Type B pancreatic cell (in vitro differentiated cells): ENCODE results near the gene RAB40C. TPM values are rescaled to one million over a fixed set of nuclear protein-coding genes. Genes with fewer than 3 reads are reported as not detected.
A peak's percentile ranks its signal among the peaks of the same experiment; 100 is the strongest.

Source experiments
- DNase-seq: peaks from one replicate; pipeline ENCODE4 v3.0.0; 2021; ENCODE audit warnings: mixed read lengths; ENCODE audit not compliant: unreplicated experiment; ENCODE audit errors: extremely low spot score
- H3K27ac Mint-ChIP-seq: 2 replicates; pipeline ENCODE4 v1.8.0; 2021; ENCODE audit warnings: mild to moderate bottlenecking, mixed read lengths
- H3K27me3 Mint-ChIP-seq: 2 replicates; pipeline ENCODE4 v1.8.0; 2021; ENCODE audit warnings: mixed read lengths
- H3K36me3 Mint-ChIP-seq: 2 replicates; pipeline ENCODE4 v1.8.0; 2021; ENCODE audit warnings: mixed read lengths
- H3K4me1 Mint-ChIP-seq: one replicate; pipeline ENCODE4 v1.8.0; 2021; ENCODE audit warnings: mixed read lengths; ENCODE audit not compliant: unreplicated experiment
- H3K4me3 Mint-ChIP-seq: 2 replicates; pipeline ENCODE4 v1.8.0; 2021; ENCODE audit warnings: mild to moderate bottlenecking, mixed read lengths
- H3K9me3 Mint-ChIP-seq: 2 replicates; pipeline ENCODE4 v1.8.0; 2021; ENCODE audit warnings: mixed read lengths
- CTCF ChIP-seq: fragments of 200-600 bp; sonication (generic); conservative IDR thresholded peaks from 2 replicates; pipeline ENCODE4 v1.5.0; 2021; ENCODE audit warnings: antibody characterized with exemption, mild to moderate bottlenecking
- total RNA-seq: library from RNA; stranded (reverse); gene quantifications from 2 replicates; pipeline ENCODE4 v1.2.1, GENCODE V29; 2021; ENCODE audit warnings: low replicate concordance

The RAB40C gene
- total RNA-seq, 1 donor from 2014 or later: 26.5 TPM

- no peak within 1 kb of the TSS for H3K27ac Mint-ChIP-seq
- H3K9me3 Mint-ChIP-seq: no peaks in the 10 kb centered on the region
- no peaks in the 10 kb centered on the region for H3K27me3 Mint-ChIP-seq
- DNase-seq: no peak
- H3K4me3 Mint-ChIP-seq: peak within 1 kb of the TSS; percentile 36
- no peaks in the 10 kb centered on the region for H3K36me3 Mint-ChIP-seq
- TF ChIP-seq CTCF: no peak
- peaks cover 5% of the 10 kb centered on the region for H3K4me1 Mint-ChIP-seq
These were observed 41.0 kb downstream of the RAB40C start, which contains the start of gene WFIKKN1 for GRCh38 chr16:630815-631405. WFIKKN1 (plus strand) TSS chr16:630985; CDS start chr16:631254, 269 bp downstream.

- peaks cover 6% of the 10 kb centered on the region for H3K27me3 Mint-ChIP-seq
- peak overlapping the region; percentile 28 for H3K4me3 Mint-ChIP-seq
- no peak for DNase-seq
- TF ChIP-seq CTCF: no peak
- no peak overlapping the region for H3K27ac Mint-ChIP-seq
- H3K4me1 Mint-ChIP-seq: peaks cover 10% of the 10 kb centered on the region
- no peaks in the 10 kb centered on the region for H3K36me3 Mint-ChIP-seq
- H3K9me3 Mint-ChIP-seq: no peaks in the 10 kb centered on the region
These were observed 42.0 kb downstream of the RAB40C start for GRCh38 chr16:631808-632358.

GRCh38 chr16:632486-633335 is 42.8 kb downstream of the RAB40C start:
- H3K36me3 Mint-ChIP-seq: no peaks in the 10 kb centered on the region

GRCh38 chr16:633336-634050 is 43.6 kb downstream of the RAB40C start:
- H3K9me3 Mint-ChIP-seq: no peaks in the 10 kb centered on the region
- no peak overlapping the region for H3K27ac Mint-ChIP-seq
- no peak overlapping the region for H3K4me3 Mint-ChIP-seq
- no peak for TF ChIP-seq CTCF
- no peak for DNase-seq
- H3K27me3 Mint-ChIP-seq: peaks cover 6% of the 10 kb centered on the region
- peaks cover 10% of the 10 kb centered on the region for H3K4me1 Mint-ChIP-seq
- H3K36me3 Mint-ChIP-seq: no peaks in the 10 kb centered on the region

More at GRCh38 chr16:632486-633335, 42.8 kb downstream of the RAB40C start:
- peaks cover 6% of the 10 kb centered on the region for H3K27me3 Mint-ChIP-seq
- H3K4me1 Mint-ChIP-seq: peaks cover 10% of the 10 kb centered on the region
- no peak for TF ChIP-seq CTCF
- DNase-seq: no peak
- no peak overlapping the region for H3K4me3 Mint-ChIP-seq
- H3K9me3 Mint-ChIP-seq: no peaks in the 10 kb centered on the region
- no peak overlapping the region for H3K27ac Mint-ChIP-seq

GRCh38 chr16:634051-634670 is 44.3 kb downstream of the RAB40C start:
- no peaks in the 10 kb centered on the region for H3K36me3 Mint-ChIP-seq

More at GRCh38 chr16:634051-634670, 44.3 kb downstream of the RAB40C start:
- Mint-ChIP-seq H3K4me3 (peak overlapping the region; percentile 79), H3K9me3 (no peaks in the 10 kb centered on the region), H3K27ac (no peak overlapping the region), H3K4me1 (peaks cover 8% of the 10 kb centered on the region), H3K27me3 (peaks cover 6% of the 10 kb centered on the region)
- DNase-seq: no peak
- no peak for TF ChIP-seq CTCF
